H9 (cell line): Measurements from ENCODE around the gene CIT. TPM values are rescaled to one million over a fixed set of nuclear protein-coding genes. Genes with fewer than 3 reads are reported as not detected.
A peak's percentile ranks its signal among the peaks of the same experiment; 100 is the strongest.

Experiments
- DNase-seq: peaks from one replicate; pipeline ENCODE4 v3.0.0-alpha.2; 2017
- H2AFZ ChIP-seq: one replicate; pipeline ENCODE4 v1.6.1; 2013; ENCODE audit warnings: mild to moderate bottlenecking, low read length, control low read depth, moderate library complexity
- H2AK5ac ChIP-seq: 2 replicates; pipeline ENCODE4 v1.6.1; 2013; ENCODE audit warnings: low read length, control low read depth, mixed read lengths; ENCODE audit not compliant: insufficient read length
- H2BK120ac ChIP-seq: one replicate; pipeline ENCODE4 v1.6.1; 2013; ENCODE audit warnings: low read depth, mild to moderate bottlenecking, low read length, control low read depth, inconsistent platforms; ENCODE audit not compliant: poor library complexity, severe bottlenecking
- H2BK12ac ChIP-seq: 2 replicates; pipeline ENCODE4 v1.6.1; 2013; ENCODE audit warnings: low read length, control low read depth, mixed read lengths, low read depth; ENCODE audit not compliant: insufficient read length
- H2BK15ac ChIP-seq: 2 replicates; pipeline ENCODE4 v1.6.1; 2013; ENCODE audit warnings: low read depth, low read length, control low read depth
- H2BK20ac ChIP-seq: one replicate; pipeline ENCODE4 v1.6.1; 2013; ENCODE audit warnings: low read depth, mild to moderate bottlenecking, low read length, control low read depth, inconsistent platforms; ENCODE audit not compliant: poor library complexity, severe bottlenecking
- H2BK5ac ChIP-seq: 2 replicates; pipeline ENCODE4 v1.6.1; 2013; ENCODE audit warnings: low read length, control low read depth, mixed read lengths; ENCODE audit not compliant: insufficient read length
- H3K14ac ChIP-seq: 2 replicates; pipeline ENCODE4 v1.6.1; 2013; ENCODE audit warnings: low read length, control low read depth; ENCODE audit not compliant: insufficient read depth
- H3K18ac ChIP-seq: 2 replicates; pipeline ENCODE4 v1.6.1; 2013; ENCODE audit warnings: low read depth, mild to moderate bottlenecking, mixed read lengths, low read length, control low read depth; ENCODE audit not compliant: insufficient read length
- H3K23ac ChIP-seq: 2 replicates; pipeline ENCODE4 v1.6.1; 2013; ENCODE audit warnings: low read length, control low read depth, mixed read lengths, low read depth; ENCODE audit not compliant: insufficient read length
- H3K23me2 ChIP-seq: 2 replicates; pipeline ENCODE4 v1.6.1; 2013; ENCODE audit warnings: low read depth, mild to moderate bottlenecking, mixed read lengths, low read length, control low read depth; ENCODE audit not compliant: insufficient read length, poor library complexity, severe bottlenecking
- H3K27ac ChIP-seq: 2 replicates; pipeline ENCODE4 v1.5.1; 2013; ENCODE audit warnings: low read length, control low read depth, mixed read lengths, low read depth; ENCODE audit not compliant: insufficient read length
- H3K27me3 ChIP-seq: 2 replicates; pipeline ENCODE4 v1.6.1; 2013; ENCODE audit warnings: low read length, control low read depth, inconsistent platforms; ENCODE audit not compliant: insufficient read depth
- H3K4ac ChIP-seq: 2 replicates; pipeline ENCODE4 v1.6.1; 2013; ENCODE audit warnings: low read depth, mild to moderate bottlenecking, control low read depth, inconsistent platforms, low read length, moderate library complexity
- H3K4me1 ChIP-seq: 2 replicates; pipeline ENCODE4 v1.6.1; 2013; ENCODE audit warnings: low read length, control low read depth, inconsistent platforms; ENCODE audit not compliant: insufficient read depth
- H3K4me2 ChIP-seq: 2 replicates; pipeline ENCODE4 v1.6.1; 2013; ENCODE audit warnings: low read length, control low read depth, mixed read lengths; ENCODE audit not compliant: insufficient read length, insufficient read depth
- H3K56ac ChIP-seq: 2 replicates; pipeline ENCODE4 v1.6.1; 2013; ENCODE audit warnings: low read depth, mild to moderate bottlenecking, mixed read lengths, low read length, control low read depth; ENCODE audit not compliant: insufficient read length
- H3K79me1 ChIP-seq: 2 replicates; pipeline ENCODE4 v1.6.1; 2013; ENCODE audit warnings: low read depth, mild to moderate bottlenecking, moderate library complexity, low read length, control low read depth, inconsistent platforms; ENCODE audit not compliant: insufficient read depth, poor library complexity, severe bottlenecking
- H3K79me2 ChIP-seq: 2 replicates; pipeline ENCODE4 v1.6.1; 2013; ENCODE audit warnings: low read length, control low read depth, inconsistent platforms; ENCODE audit not compliant: insufficient read depth
- H3K9ac ChIP-seq: 2 replicates; pipeline ENCODE4 v1.6.1; 2013; ENCODE audit warnings: low read length, control low read depth, mixed read lengths; ENCODE audit not compliant: insufficient read length; ENCODE audit errors: extremely low read depth
- H3K9me3 ChIP-seq: one replicate; pipeline ENCODE4 v1.6.1; 2013; ENCODE audit warnings: low read depth, low read length, inconsistent platforms; ENCODE audit not compliant: control insufficient read depth
- H3T11ph ChIP-seq: one replicate; pipeline ENCODE4 v1.6.1; 2013; ENCODE audit warnings: mild to moderate bottlenecking, low read length, control low read depth, inconsistent platforms
- H4K20me1 ChIP-seq: one replicate; pipeline ENCODE4 v1.6.1; 2013; ENCODE audit not compliant: control insufficient read depth, insufficient read length, insufficient read depth
- H4K5ac ChIP-seq: 2 replicates; pipeline ENCODE4 v1.6.1; 2013; ENCODE audit warnings: low read depth, mild to moderate bottlenecking, mixed read lengths, low read length, control low read depth; ENCODE audit not compliant: insufficient read length
- H4K8ac ChIP-seq: replicated peaks from 2 replicates; pipeline ENCODE4 v1.6.1; 2013; ENCODE audit warnings: low read length, control low read depth, mixed read lengths, low read depth; ENCODE audit not compliant: insufficient read length
- H4K91ac ChIP-seq: 2 replicates; pipeline ENCODE4 v1.6.1; 2013; ENCODE audit warnings: low read depth, mild to moderate bottlenecking, moderate library complexity, mixed read lengths, low read length, control low read depth; ENCODE audit not compliant: insufficient read length
- H3K27ac Mint-ChIP-seq, 3 experiments: 2 replicates in 2 of 3; 3 replicates in 1 of 3; pipeline ENCODE4 v1.8.0; 2020 to 2021; ENCODE audit warnings: mixed read lengths in 3 of 3, mild to moderate bottlenecking in 1 of 3, moderate library complexity in 1 of 3
- H3K27me3 Mint-ChIP-seq: 2 replicates; pipeline ENCODE4 v1.8.0; 2021; ENCODE audit warnings: low read depth, mild to moderate bottlenecking, moderate library complexity, mixed read lengths
- H3K36me3 Mint-ChIP-seq, 3 experiments: 2 replicates in 2 of 3; 3 replicates in 1 of 3; pipeline ENCODE4 v1.8.0; 2020 to 2021; ENCODE audit warnings: low read depth in 3 of 3, mixed read lengths in 3 of 3; ENCODE audit not compliant: insufficient read depth in 1 of 3
- H3K4me1 Mint-ChIP-seq, 2 experiments: 2 replicates each; pipeline ENCODE4 v1.8.0; 2020; ENCODE audit warnings: mixed read lengths in 2 of 2
- H3K4me3 Mint-ChIP-seq, 2 experiments: 2 replicates in 1 of 2; 3 replicates in 1 of 2; pipeline ENCODE4 v1.8.0; 2020 to 2021; ENCODE audit warnings: mild to moderate bottlenecking in 2 of 2, mixed read lengths in 2 of 2, moderate library complexity in 1 of 2
- H3K9me3 Mint-ChIP-seq, 2 experiments: 2 replicates in 1 of 2; 3 replicates in 1 of 2; pipeline ENCODE4 v1.8.0; 2020; ENCODE audit warnings: mild to moderate bottlenecking in 2 of 2, mixed read lengths in 2 of 2, moderate library complexity in 1 of 2
- WGBS: extraction: QIAGEN DNeasy Blood & Tissue Kit; methylation state at CpG from one replicate; pipeline ENCODE4 v1.1.7; 2013; ENCODE audit warnings: missing lambda C conversion rate, low lambda C conversion rate, mixed read lengths; ENCODE audit not compliant: insufficient read length; ENCODE audit errors: extremely low coverage; 5-methylcytosine and 5-hydroxymethylcytosine counted together
- total RNA-seq: library from RNA; stranded (reverse); gene quantifications from 2 replicates; pipeline ENCODE4 v1.2.1, GENCODE V29; 2021
- TF ChIP-seq, protein P1 (sequence below): fragments of 200-600 bp; sonication (generic); conservative IDR thresholded peaks from 3 replicates; pipeline ENCODE4 v1.8.0; 2021; ENCODE audit warnings: antibody characterized with exemption, mild to moderate bottlenecking

The CIT gene
- total RNA-seq, 1 experiment from 2014 or later: 55.3 TPM

- Histone ChIP-seq H2BK120ac (no peak overlapping the region), H3K56ac (no peak overlapping the region), H3K9me3 (no peaks in the 10 kb centered on the region), H3K4me1 (no peaks in the 10 kb centered on the region), H3K4me2 (peak overlapping the region; percentile 54), H3K23me2 (no peaks in the 10 kb centered on the region), H4K91ac (no peak overlapping the region), H3T11ph (no peak overlapping the region), H3K79me2 (no peaks in the 10 kb centered on the region), H3K79me1 (peaks cover 4% of the 10 kb centered on the region), H2BK5ac (no peak overlapping the region), H3K18ac (no peak overlapping the region), H2AFZ (peak overlapping the region; percentile 98), H3K9ac (peak overlapping the region; percentile 41), H4K8ac (no peak overlapping the region), H3K14ac (no peak overlapping the region), H2BK20ac (no peak overlapping the region), H4K20me1 (no peaks in the 10 kb centered on the region), H3K4ac (no peak overlapping the region), H3K23ac (no peak overlapping the region), H2BK15ac (no peak overlapping the region), H2BK12ac (no peak overlapping the region), H4K5ac (no peak overlapping the region), H3K27ac (no peak overlapping the region), H3K27me3 (no peaks in the 10 kb centered on the region), H2AK5ac (no peak overlapping the region)
- TF ChIP-seq, protein P1, sequence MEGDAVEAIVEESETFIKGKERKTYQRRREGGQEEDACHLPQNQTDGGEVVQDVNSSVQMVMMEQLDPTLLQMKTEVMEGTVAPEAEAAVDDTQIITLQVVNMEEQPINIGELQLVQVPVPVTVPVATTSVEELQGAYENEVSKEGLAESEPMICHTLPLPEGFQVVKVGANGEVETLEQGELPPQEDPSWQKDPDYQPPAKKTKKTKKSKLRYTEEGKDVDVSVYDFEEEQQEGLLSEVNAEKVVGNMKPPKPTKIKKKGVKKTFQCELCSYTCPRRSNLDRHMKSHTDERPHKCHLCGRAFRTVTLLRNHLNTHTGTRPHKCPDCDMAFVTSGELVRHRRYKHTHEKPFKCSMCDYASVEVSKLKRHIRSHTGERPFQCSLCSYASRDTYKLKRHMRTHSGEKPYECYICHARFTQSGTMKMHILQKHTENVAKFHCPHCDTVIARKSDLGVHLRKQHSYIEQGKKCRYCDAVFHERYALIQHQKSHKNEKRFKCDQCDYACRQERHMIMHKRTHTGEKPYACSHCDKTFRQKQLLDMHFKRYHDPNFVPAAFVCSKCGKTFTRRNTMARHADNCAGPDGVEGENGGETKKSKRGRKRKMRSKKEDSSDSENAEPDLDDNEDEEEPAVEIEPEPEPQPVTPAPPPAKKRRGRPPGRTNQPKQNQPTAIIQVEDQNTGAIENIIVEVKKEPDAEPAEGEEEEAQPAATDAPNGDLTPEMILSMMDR: no peak
- peaks cover 8% of the 10 kb centered on the region for H3K27me3 Mint-ChIP-seq
- no peaks in the 10 kb centered on the region for H3K9me3 Mint-ChIP-seq
- peaks cover 13 to 15% of the 10 kb centered on the region in 2 experiments for H3K4me1 Mint-ChIP-seq
- peak overlapping the region; percentile 42 to 92 (median 44); a peak in 5 of 7 replicates for H3K27ac Mint-ChIP-seq
- peaks cover 7 to 27% (median 22%) of the 10 kb centered on the region in 3 experiments for H3K36me3 Mint-ChIP-seq
- H3K4me3 Mint-ChIP-seq: peak overlapping the region; percentile 92 to 94
- WGBS: no CpG with 5 or more reads among the region's 9 CpGs
- DNase-seq: no peak
These were observed 210.1 kb downstream of the CIT start for GRCh38 chr12:119666900-119667576.
